ENCODE measurements around the gene SYT1.

DNA sequence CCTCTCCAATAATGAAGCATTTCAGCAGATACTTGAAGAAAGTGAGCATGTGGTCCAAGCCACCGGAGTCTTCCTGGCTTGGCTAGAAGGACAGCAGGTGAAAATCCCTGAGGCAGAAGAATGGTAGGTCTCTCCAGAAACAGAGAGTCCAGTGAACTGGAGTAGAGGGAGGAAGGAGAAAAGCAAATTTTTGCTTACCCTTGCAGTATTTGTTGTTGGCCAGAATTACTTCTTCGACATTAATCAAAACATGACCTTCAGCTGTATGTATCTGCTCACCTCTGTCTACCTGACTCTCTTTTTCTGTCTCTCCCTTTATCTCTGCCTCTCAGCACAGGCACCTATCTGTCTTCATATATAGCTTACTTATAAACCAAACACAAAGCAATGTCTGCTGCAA lies 208.9 kb downstream of the SYT1 start:
- no peak for TF ChIP-seq CTCF (IDR thresholded peaks at IDR 0.05)
- TF ChIP-seq POLR2A (IDR thresholded peaks at IDR 0.05) = no peak
- no peak for TF ChIP-seq POLR2AphosphoS5 (IDR thresholded peaks at IDR 0.05)

All from upper lobe of left lung (tissue), 4 donors.